SK-N-SH (cell line): ENCODE data around the gene RAI1. TPM values are rescaled to one million over a fixed set of nuclear protein-coding genes. Genes with fewer than 3 reads are reported as not detected.
A peak's percentile ranks its signal among the peaks of the same experiment; 100 is the strongest.

Experiments used
- CTCF ChIA-PET: fragments of 300-600, 350-600 bp; formaldehyde crosslinking; extraction: SDS; loops from one replicate; lab custom pipeline; 2021; lab: Yijun Ruan, JAX
- POLR2A ChIA-PET: fragments of 350-600 bp; sonication (Branson Sonifier 250); formaldehyde crosslinking; extraction: SDS; loops from one replicate; lab custom pipeline; 2020; ENCODE audit warnings: antibody characterized with exemption, inconsistent platforms; lab: Yijun Ruan, JAX
- DNase-seq: peaks from one replicate; pipeline ENCODE4 v3.0.0; 2012
- H2AFZ ChIP-seq: fragments of 200-600 bp; sonication (generic); 2 replicates; pipeline ENCODE4 v1.8.1; 2016; ENCODE audit warnings: antibody characterized with exemption, mild to moderate bottlenecking, low read depth
- H3F3A ChIP-seq: fragments of 200-600 bp; sonication (generic); replicated peaks from 2 replicates; pipeline ENCODE3; 2016; ENCODE audit warnings: antibody characterized with exemption, mild to moderate bottlenecking; ENCODE audit not compliant: insufficient read depth
- H3K27ac ChIP-seq, 2 experiments: fragments of 200-500 bp in 1 of 2; fragments of 200-600 bp in 1 of 2; sonication (Bioruptor generic) in 1 of 2; sonication (generic), shearing (Covaris generic) in 1 of 2; 2 replicates each; pipeline versions ENCODE4 v1.5.1 to v1.6.1; 2014 to 2016; ENCODE audit warnings: low read depth in 2 of 2, inconsistent platforms in 1 of 2, low read length in 1 of 2, mild to moderate bottlenecking in 1 of 2, mixed read lengths in 1 of 2
- H3K27me3 ChIP-seq: fragments of 200-600 bp; sonication (generic), shearing (Covaris generic); 2 replicates; pipeline ENCODE4 v1.6.1; 2016; ENCODE audit warnings: mixed run types; ENCODE audit not compliant: insufficient read depth
- H3K36me3 ChIP-seq, 2 experiments: fragments of 200-500 bp in 1 of 2; fragments of 200-600 bp in 1 of 2; sonication (Bioruptor generic) in 1 of 2; sonication (generic) in 1 of 2; replicated peaks in 1 of 2; 2 replicates each; pipeline versions ENCODE3 to v1.5.1; 2014 to 2016; ENCODE audit warnings: low read length in 1 of 2, mild to moderate bottlenecking in 1 of 2; ENCODE audit not compliant: insufficient read depth in 2 of 2, control insufficient read depth in 1 of 2
- H3K4me1 ChIP-seq, 2 experiments: fragments of 200-500 bp in 1 of 2; fragments of 200-600 bp in 1 of 2; sonication (Bioruptor generic) in 1 of 2; sonication (generic), shearing (Covaris generic) in 1 of 2; 2 replicates each; pipeline versions ENCODE4 v1.5.1 to v1.6.1; 2014 to 2016; ENCODE audit warnings: low read depth in 1 of 2, low read length in 1 of 2, mixed run types in 1 of 2; ENCODE audit not compliant: insufficient read depth in 2 of 2, control insufficient read depth in 1 of 2
- H3K4me2 ChIP-seq: fragments of 200-600 bp; sonication (generic), shearing (Covaris generic); 2 replicates; pipeline ENCODE4 v1.6.1; 2017; ENCODE audit warnings: mixed run types
- H3K4me3 ChIP-seq, 2 experiments: fragments of 200-500 bp in 1 of 2; fragments of 200-600 bp in 1 of 2; sonication (Bioruptor generic) in 1 of 2; sonication (generic), shearing (Covaris generic) in 1 of 2; 2 replicates each; pipeline versions ENCODE4 v1.5.1 to v1.8.1; 2014 to 2016; ENCODE audit warnings: low read depth in 2 of 2, inconsistent platforms in 1 of 2, low read length in 1 of 2, mild to moderate bottlenecking in 1 of 2, mixed read lengths in 1 of 2, moderate library complexity in 1 of 2
- H3K79me2 ChIP-seq: fragments of 200-600 bp; sonication (generic); 2 replicates; pipeline ENCODE4 v1.8.1; 2017; ENCODE audit warnings: mild to moderate bottlenecking; ENCODE audit not compliant: insufficient read depth
- H3K9ac ChIP-seq: fragments of 200-600 bp; sonication (generic); 2 replicates; pipeline ENCODE4 v1.6.1; 2017; ENCODE audit warnings: mixed run types
- H3K9me2 ChIP-seq: fragments of 200-600 bp; sonication (generic); 2 replicates; pipeline ENCODE4 v1.6.1; 2017; ENCODE audit warnings: mixed run types
- H3K9me3 ChIP-seq: fragments of 200-600 bp; sonication (generic); 2 replicates; pipeline ENCODE4 v1.6.1; 2017; ENCODE audit warnings: mixed run types, mild to moderate bottlenecking, moderate library complexity
- H4K20me1 ChIP-seq: fragments of 200-600 bp; sonication (generic); 2 replicates; pipeline ENCODE4 v1.6.1; 2017; ENCODE audit warnings: mild to moderate bottlenecking, mixed run types; ENCODE audit not compliant: insufficient read depth
- CHD2 ChIP-seq: fragments of 150-350 bp; IDR thresholded peaks from 2 replicates; pipeline ENCODE4 v1.6.1; 2018; ENCODE audit warnings: low read length; ENCODE audit not compliant: partially characterized antibody
- CTCF ChIP-seq: fragments of 200-600 bp; sonication (generic); IDR thresholded peaks from 2 replicates; pipeline ENCODE4 v1.6.1; 2017; ENCODE audit warnings: antibody characterized with exemption, mild to moderate bottlenecking, moderate library complexity
- EP300 ChIP-seq, 2 experiments: IDR thresholded peaks; 2 replicates each; pipeline versions ENCODE4 v1.4.0 to v1.6.1; 2012; ENCODE audit warnings: borderline replicate concordance in 1 of 2, low read depth in 1 of 2, low read length in 1 of 2
- EZH2phosphoT487 ChIP-seq: fragments of 200-600 bp; sonication (generic); IDR thresholded peaks from 2 replicates; pipeline ENCODE4 v1.6.1; 2017; ENCODE audit warnings: low read depth, mixed run types, mild to moderate bottlenecking, antibody characterized with exemption, moderate library complexity, borderline replicate concordance
- FOSL2 ChIP-seq: IDR thresholded peaks from 2 replicates; pipeline ENCODE4 v1.4.0; 2012; ENCODE audit warnings: low read depth, mild to moderate bottlenecking, moderate library complexity, borderline replicate concordance
- GABPA ChIP-seq: IDR thresholded peaks from 2 replicates; pipeline ENCODE4 v1.4.0; 2012; ENCODE audit warnings: low read depth, mild to moderate bottlenecking
- GATA2 ChIP-seq: sonication (generic); formaldehyde crosslinking; IDR thresholded peaks from 2 replicates; pipeline ENCODE4 v1.5.0; 2020; ENCODE audit warnings: mild to moderate bottlenecking, missing genetic modification reagents
- JUND ChIP-seq: IDR thresholded peaks from 2 replicates; pipeline ENCODE4 v1.4.0; 2012
- MXI1 ChIP-seq: IDR thresholded peaks from 2 replicates; pipeline ENCODE4 v1.6.1; 2012; ENCODE audit warnings: mild to moderate bottlenecking, low read depth, low read length, improper control_type of control experiment
- TAF1 ChIP-seq: IDR thresholded peaks from 2 replicates; pipeline ENCODE4 v1.6.1; 2012; ENCODE audit warnings: low read depth, mild to moderate bottlenecking, low read length, moderate library complexity, borderline replicate concordance
- TEAD4 ChIP-seq: IDR thresholded peaks from 2 replicates; pipeline ENCODE4 v1.4.0; 2012; ENCODE audit warnings: mild to moderate bottlenecking, borderline replicate concordance; ENCODE audit not compliant: insufficient read depth
- WGBS: methylation state at CpG from one replicate; pipeline ENCODE4 v1.1.6; 2017; ENCODE audit warnings: low lambda C conversion rate; 5-methylcytosine and 5-hydroxymethylcytosine counted together
- polyA plus RNA-seq, 3 experiments: library from polyadenylated mRNA; depleted of rRNA; stranded (reverse); fragments of >200 nt; gene quantifications; 2 replicates each; pipeline ENCODE4 v1.2.3, GENCODE V29; 2012
- TF ChIP-seq, protein P1 (sequence below): IDR thresholded peaks from 2 replicates; pipeline ENCODE4 v1.4.0; 2012; ENCODE audit warnings: low read depth, borderline replicate concordance
- TF ChIP-seq, protein P2 (sequence below): IDR thresholded peaks from 2 replicates; pipeline ENCODE4 v1.4.0; 2012; ENCODE audit warnings: low read depth

RAI1 gene
- polyA plus RNA-seq, 1 of the 3 experiments (the other 2 are of a cell fraction): 4.7 TPM

- TF ChIP-seq FOSL2: no peak
- TF ChIP-seq EZH2phosphoT487: no peak
- CTCF ChIA-PET: interaction anchor here (0.6 to 5.3 kb wide), 11 partner anchors 14 to 103 kb away, joined by 3 to 58 read pairs (median 10); partner anchors contain the start of gene SREBF1
Observed at GRCh38 chr17:17815062-17815406, 133.8 kb downstream of the RAI1 start.

DNA sequence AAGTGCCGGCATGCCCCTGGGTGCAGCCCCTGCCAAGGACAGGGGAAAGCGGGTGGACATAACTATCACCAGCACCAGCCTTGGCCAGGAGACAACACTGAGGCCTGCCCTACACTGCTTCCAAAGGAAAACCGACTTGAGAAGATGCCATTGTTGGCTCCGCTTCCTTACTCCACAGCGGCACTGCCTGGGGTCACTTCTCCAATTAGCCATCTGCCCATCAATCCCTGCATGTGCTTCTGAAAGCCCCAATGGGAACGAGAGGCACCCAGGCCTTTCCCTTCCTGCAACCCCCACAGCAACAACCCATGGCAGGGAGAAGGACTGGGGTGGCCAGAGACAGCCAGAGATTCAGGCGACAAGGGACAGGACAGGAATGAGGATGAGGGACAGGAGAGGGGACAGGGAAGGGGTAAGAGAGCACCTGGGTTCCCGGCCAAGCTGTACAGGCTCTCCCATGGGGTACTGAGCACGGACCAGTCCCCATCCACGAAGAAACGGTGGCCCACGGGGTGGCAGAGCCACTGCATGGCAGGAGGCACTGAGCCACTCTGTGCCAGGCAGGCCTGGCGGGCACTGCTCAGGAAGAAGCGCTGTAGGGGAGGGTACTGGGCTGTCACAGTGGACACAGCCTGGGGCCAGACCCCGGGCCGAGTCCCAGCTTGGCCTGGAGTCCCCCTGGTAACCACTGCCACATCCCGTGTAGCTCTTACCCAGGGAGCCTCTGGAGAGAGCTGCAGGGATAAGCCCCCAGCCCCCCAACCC, 134.4 kb downstream of the RAI1 start:
- peaks cover 14% of the 10 kb centered on the region for H3F3A ChIP-seq
- no peaks in the 10 kb centered on the region for H3K27me3 ChIP-seq
- ChIA-PET CTCF (interaction anchor here (0.7 to 5.3 kb wide), 8 partner anchors 13 to 102 kb away, joined by 3 to 58 read pairs (median 10); partner anchors contain the start of gene SREBF1), POLR2A (interaction anchor here (0.9 to 1.5 kb wide), 3 partner anchors 21 to 30 kb away, joined by 3 to 7 read pairs (median 4); partner anchors contain the start of gene SREBF1)
- H3K27ac ChIP-seq: peak overlapping the region in 1 of 2 experiments; percentile 67; a peak in 1 of 4 replicates
- no peak overlapping the region for H3K4me3 ChIP-seq
- no peak overlapping the region for H3K4me2 ChIP-seq
- no peaks in the 10 kb centered on the region for H3K9me2 ChIP-seq
- peaks cover 2 to 75% of the 10 kb centered on the region in 2 experiments for H3K36me3 ChIP-seq
- H3K4me1 ChIP-seq: peaks cover 13 to 79% of the 10 kb centered on the region in 2 experiments; a peak in 3 of 4 replicates
- H4K20me1 ChIP-seq: no peaks in the 10 kb centered on the region
- H3K9ac ChIP-seq: no peak overlapping the region
- WGBS: 89% methylated on average over 11 of the region's 17 CpGs
- peak; percentile 55 for DNase-seq
- no peaks in the 10 kb centered on the region for H3K79me2 ChIP-seq
- no peak for TF ChIP-seq TAF1
- no peak for TF ChIP-seq EP300 (IDR thresholded peaks at IDR 0.05; ENCODE audit: borderline replicate concordance in 1 of 2, low read depth in 1 of 2, low read length in 1 of 2)
- TF ChIP-seq, protein P1, sequence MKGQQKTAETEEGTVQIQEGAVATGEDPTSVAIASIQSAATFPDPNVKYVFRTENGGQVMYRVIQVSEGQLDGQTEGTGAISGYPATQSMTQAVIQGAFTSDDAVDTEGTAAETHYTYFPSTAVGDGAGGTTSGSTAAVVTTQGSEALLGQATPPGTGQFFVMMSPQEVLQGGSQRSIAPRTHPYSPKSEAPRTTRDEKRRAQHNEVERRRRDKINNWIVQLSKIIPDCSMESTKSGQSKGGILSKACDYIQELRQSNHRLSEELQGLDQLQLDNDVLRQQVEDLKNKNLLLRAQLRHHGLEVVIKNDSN: no peak
- no peak for TF ChIP-seq TEAD4
- no peak for TF ChIP-seq GABPA
- no peak for TF ChIP-seq MXI1
- TF ChIP-seq CHD2: no peak
- TF ChIP-seq CTCF: no peak
- TF ChIP-seq, protein P2, sequence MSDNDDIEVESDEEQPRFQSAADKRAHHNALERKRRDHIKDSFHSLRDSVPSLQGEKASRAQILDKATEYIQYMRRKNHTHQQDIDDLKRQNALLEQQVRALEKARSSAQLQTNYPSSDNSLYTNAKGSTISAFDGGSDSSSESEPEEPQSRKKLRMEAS: no peak
- no peak for TF ChIP-seq GATA2 (CRISPR knock-in tag)
- TF ChIP-seq JUND: no peak
- no peaks in the 10 kb centered on the region for H3K9me3 ChIP-seq
- H2AFZ ChIP-seq: no peak overlapping the region

More at GRCh38 chr17:17815062-17815406, 133.8 kb downstream of the RAI1 start:
- peaks cover 14% of the 10 kb centered on the region for H3F3A ChIP-seq
- H3K27ac ChIP-seq: peak overlapping the region in 1 of 2 experiments; percentile 67; a peak in 1 of 4 replicates
- no peak overlapping the region for H2AFZ ChIP-seq
- H3K9me3 ChIP-seq: no peaks in the 10 kb centered on the region
- no peak overlapping the region for H3K4me2 ChIP-seq
- H3K79me2 ChIP-seq: no peaks in the 10 kb centered on the region
- 79% methylated on average over 8 of the region's 8 CpGs for WGBS
- H3K9me2 ChIP-seq: no peaks in the 10 kb centered on the region
- POLR2A ChIA-PET: interaction anchor here (1.0 to 2.0 kb wide), 3 partner anchors 8 to 24 kb away, joined by 3 to 5 read pairs (median 4); no protein-coding TSS in a partner anchor
- H3K36me3 ChIP-seq: peaks cover 2 to 78% of the 10 kb centered on the region in 2 experiments
- peaks cover 9 to 74% of the 10 kb centered on the region in 2 experiments; a peak in 3 of 4 replicates for H3K4me1 ChIP-seq
- no peaks in the 10 kb centered on the region for H3K27me3 ChIP-seq
- no peaks in the 10 kb centered on the region for H4K20me1 ChIP-seq
- no peak overlapping the region for H3K9ac ChIP-seq
- DNase-seq: no peak
- no peak overlapping the region for H3K4me3 ChIP-seq
